HK-2 (cell line): ENCODE data around the gene HOXA6.

Experiments used
- DNase-seq: peaks from one replicate; pipeline ENCODE4 v3.0.0-alpha.2; 2018; ENCODE audit not compliant: unreplicated experiment

The HOXA6 gene

GRCh38 chr7:27137640-27138315 is 9.8 kb downstream of the HOXA6 start:
- DNase-seq = no peak

GRCh38 chr7:27134392-27134791 is 13.2 kb downstream of the HOXA6 start:
- DNase-seq = no peak

GRCh38 chr7:27133409-27134231 is 14.0 kb downstream of the HOXA6 start:
- no peak for DNase-seq

GRCh38 chr7:27132978-27133377 is 14.6 kb downstream of the HOXA6 start:
- DNase-seq = no peak

GRCh38 chr7:27132214-27132613 is 15.4 kb downstream of the HOXA6 start:
- DNase-seq = no peak

GRCh38 chr7:27131390-27131819 is 16.2 kb downstream of the HOXA6 start:
- no peak for DNase-seq

GRCh38 chr7:27130540-27131389 is 16.8 kb downstream of the HOXA6 start, which contains the start of gene HOXA4:
Gene HOXA4, minus strand, starts transcription at chr7:27130757. Its CDS starts 24 bp downstream, at chr7:27130733.
- DNase-seq = peak; percentile 97

GRCh38 chr7:27129729-27130539 is 17.6 kb downstream of the HOXA6 start:
- DNase-seq = peak; percentile 63

- no peak for DNase-seq
These were observed 18.5 kb downstream of the HOXA6 start for GRCh38 chr7:27128776-27129728.

- DNase-seq = no peak
These were observed 19.5 kb downstream of the HOXA6 start for GRCh38 chr7:27128034-27128433.

GRCh38 chr7:27126596-27127327 is 20.8 kb downstream of the HOXA6 start:
- no peak for DNase-seq

- no peak for DNase-seq
These were observed 21.6 kb downstream of the HOXA6 start for GRCh38 chr7:27125986-27126394.

GRCh38 chr7:27124902-27125689 is 22.5 kb downstream of the HOXA6 start:
- DNase-seq = no peak

- peak; percentile 88 for DNase-seq
These were observed 23.3 kb downstream of the HOXA6 start for GRCh38 chr7:27124096-27124901.

- peak; percentile 44 for DNase-seq
These were observed 24.0 kb downstream of the HOXA6 start for GRCh38 chr7:27123477-27124053.

- no peak for DNase-seq
These were observed 24.5 kb downstream of the HOXA6 start for GRCh38 chr7:27123007-27123476.
